Neuronal stem cell (in vitro differentiated cells): ENCODE results near the gene GALNT17.

ENCODE experiments used
- DNase-seq: peaks from one replicate; pipeline ENCODE4 v3.0.0-alpha.2; 2013; ENCODE audit warnings: low spot score
- H2AFZ ChIP-seq: one replicate; pipeline ENCODE4 v1.6.1; 2013; ENCODE audit warnings: mild to moderate bottlenecking, low read length, inconsistent platforms
- H2AK5ac ChIP-seq: 2 replicates; pipeline ENCODE4 v1.6.1; 2013; ENCODE audit warnings: low read depth, mild to moderate bottlenecking, inconsistent platforms, low read length, moderate library complexity, mixed read lengths
- H2BK120ac ChIP-seq: 2 replicates; pipeline ENCODE4 v1.6.1; 2013; ENCODE audit warnings: low read depth, mild to moderate bottlenecking, inconsistent platforms, low read length, moderate library complexity, mixed read lengths
- H2BK12ac ChIP-seq: one replicate; pipeline ENCODE4 v1.6.1; 2013; ENCODE audit warnings: low read length, inconsistent platforms
- H2BK15ac ChIP-seq: 2 replicates; pipeline ENCODE4 v1.6.1; 2013; ENCODE audit warnings: mild to moderate bottlenecking, low read length, inconsistent platforms, mixed read lengths
- H2BK5ac ChIP-seq: one replicate; pipeline ENCODE4 v1.6.1; 2013; ENCODE audit warnings: inconsistent platforms, mild to moderate bottlenecking, low read length, moderate library complexity
- H3K14ac ChIP-seq: one replicate; pipeline ENCODE4 v1.6.1; 2013; ENCODE audit warnings: low read length, inconsistent platforms
- H3K18ac ChIP-seq: 2 replicates; pipeline ENCODE4 v1.6.1; 2013; ENCODE audit warnings: low read length, inconsistent platforms
- H3K23ac ChIP-seq: 2 replicates; pipeline ENCODE4 v1.6.1; 2013; ENCODE audit warnings: low read depth, mild to moderate bottlenecking, mixed read lengths, low read length, inconsistent platforms; ENCODE audit not compliant: poor library complexity
- H3K27ac ChIP-seq: replicated peaks from 3 replicates; pipeline ENCODE4 v1.5.1; 2013; ENCODE audit warnings: low read length, inconsistent platforms
- H3K27me3 ChIP-seq, 3 experiments: 2 replicates each; pipeline ENCODE4 v1.6.1; 2013; ENCODE audit warnings: low read length in 3 of 3, mild to moderate bottlenecking in 2 of 3, inconsistent platforms in 1 of 3, low read depth in 1 of 3, mixed read lengths in 1 of 3, moderate library complexity in 1 of 3; ENCODE audit not compliant: control insufficient read depth in 3 of 3, insufficient read depth in 3 of 3
- H3K36me3 ChIP-seq, 2 donors: replicated peaks in 1 of 2; 2 replicates each; pipeline ENCODE4 v1.6.1; 2013; ENCODE audit warnings: low read length in 2 of 2; ENCODE audit not compliant: control insufficient read depth in 2 of 2, insufficient read depth in 2 of 2
- H3K4ac ChIP-seq: 2 replicates; pipeline ENCODE4 v1.6.1; 2013; ENCODE audit warnings: inconsistent platforms, mild to moderate bottlenecking, low read length, moderate library complexity
- H3K4me1 ChIP-seq, 2 donors: 1 replicate in 1 of 2; 2 replicates in 1 of 2; pipeline ENCODE4 v1.6.1; 2013; ENCODE audit warnings: low read length in 2 of 2, low read depth in 1 of 2; ENCODE audit not compliant: control insufficient read depth in 2 of 2, insufficient read depth in 1 of 2
- H3K4me2 ChIP-seq: one replicate; pipeline ENCODE4 v1.6.1; 2013; ENCODE audit warnings: mild to moderate bottlenecking, low read length, inconsistent platforms; ENCODE audit not compliant: insufficient read depth, poor library complexity, severe bottlenecking
- H3K4me3 ChIP-seq, 2 donors: 2 replicates each; pipeline ENCODE4 v1.5.1; 2013; ENCODE audit warnings: low read length in 2 of 2, mild to moderate bottlenecking in 2 of 2, inconsistent platforms in 1 of 2, moderate library complexity in 1 of 2
- H3K79me1 ChIP-seq: one replicate; pipeline ENCODE4 v1.6.1; 2013; ENCODE audit warnings: low read depth, mild to moderate bottlenecking, inconsistent platforms, low read length, moderate library complexity
- H3K9ac ChIP-seq: one replicate; pipeline ENCODE4 v1.6.1; 2013; ENCODE audit warnings: mild to moderate bottlenecking, low read depth, low read length, inconsistent platforms; ENCODE audit not compliant: poor library complexity
- H3K9me3 ChIP-seq, 2 donors: replicated peaks in 1 of 2; 2 replicates each; pipeline versions ENCODE3 to v1.6.1; 2013; ENCODE audit warnings: low read length in 2 of 2, mild to moderate bottlenecking in 2 of 2, inconsistent platforms in 1 of 2, low read depth in 1 of 2, mixed read lengths in 1 of 2, moderate library complexity in 1 of 2; ENCODE audit not compliant: control insufficient read depth in 2 of 2, insufficient read depth in 1 of 2
- H4K8ac ChIP-seq: one replicate; pipeline ENCODE4 v1.6.1; 2013; ENCODE audit warnings: low read depth, mild to moderate bottlenecking, inconsistent platforms, low read length, moderate library complexity
- H4K91ac ChIP-seq: one replicate; pipeline ENCODE4 v1.6.1; 2013; ENCODE audit warnings: low read length, low read depth, mild to moderate bottlenecking, inconsistent platforms; ENCODE audit not compliant: poor library complexity
- WGBS, 2 donors: extraction: QIAGEN DNeasy Blood & Tissue Kit; methylation state at CpG; one replicate each; pipeline ENCODE4 v1.1.7; 2013; ENCODE audit warnings: missing lambda C conversion rate in 2 of 2, mixed read lengths in 1 of 2; ENCODE audit not compliant: insufficient read length in 2 of 2, insufficient replicate concordance in 1 of 2; ENCODE audit errors: extremely low coverage in 2 of 2; 5-methylcytosine and 5-hydroxymethylcytosine counted together

GALNT17 gene

DNA sequence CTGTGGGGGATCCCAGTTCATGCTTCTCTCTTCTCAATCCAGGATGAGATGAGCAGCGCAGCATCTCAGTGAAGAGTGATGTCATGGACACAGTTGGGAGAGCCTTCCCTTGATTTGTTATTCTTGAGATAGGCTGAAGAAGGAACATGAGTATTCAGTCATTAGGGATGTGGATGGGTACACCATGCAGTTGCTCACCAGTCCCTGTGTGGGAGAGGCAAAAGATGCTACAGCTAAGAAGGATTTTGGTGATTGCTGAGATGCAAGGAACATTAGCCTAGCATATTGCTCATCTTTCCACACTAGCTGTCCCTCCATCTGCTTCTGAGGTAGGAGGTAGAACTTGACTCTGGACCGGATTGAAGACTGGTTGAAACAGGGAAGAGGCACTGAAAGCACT is 179.6 kb downstream of the GALNT17 start:
- no peak overlapping the region for H2BK5ac ChIP-seq
- H3K9me3 ChIP-seq, result peaks cover 7 to 34% of the 10 kb centered on the region in 2 donors
- no peak overlapping the region for H2AFZ ChIP-seq
- H3K4me2 ChIP-seq, result no peak overlapping the region
- H2BK120ac ChIP-seq, result no peak overlapping the region
- H3K27me3 ChIP-seq, result no peaks in the 10 kb centered on the region
- no peak overlapping the region for H3K23ac ChIP-seq
- no peak overlapping the region for H2BK12ac ChIP-seq
- H3K27ac ChIP-seq, result no peak overlapping the region
- no peak overlapping the region for H4K91ac ChIP-seq
- H3K14ac ChIP-seq, result no peak overlapping the region
- H3K9ac ChIP-seq, result no peak overlapping the region
- no peak overlapping the region for H3K4ac ChIP-seq
- H3K18ac ChIP-seq, result no peak overlapping the region
- peaks cover 7 to 27% of the 10 kb centered on the region in 2 donors for H3K4me1 ChIP-seq
- no peak overlapping the region for H3K4me3 ChIP-seq
- H2AK5ac ChIP-seq, result no peak overlapping the region
- no peak overlapping the region for H2BK15ac ChIP-seq
- no CpG with 5 or more reads among the region's 2 CpGs for WGBS, 2 donors
- no peak overlapping the region for H4K8ac ChIP-seq
- H3K36me3 ChIP-seq, result no peaks in the 10 kb centered on the region
- DNase-seq, result no peak
- no peaks in the 10 kb centered on the region for H3K79me1 ChIP-seq

GRCh38 chr7:71312755-71313490 is 181.0 kb downstream of the GALNT17 start:
- H3K9me3 ChIP-seq, result peaks cover 7 to 34% of the 10 kb centered on the region in 2 donors
- no peak overlapping the region for H2AFZ ChIP-seq
- no peak overlapping the region for H3K18ac ChIP-seq
- H3K27me3 ChIP-seq, result no peaks in the 10 kb centered on the region
- H3K23ac ChIP-seq, result no peak overlapping the region
- no peak overlapping the region for H2BK15ac ChIP-seq
- no peak overlapping the region for H2AK5ac ChIP-seq
- no peak overlapping the region for H2BK120ac ChIP-seq
- peaks cover 4 to 18% of the 10 kb centered on the region in 2 donors for H3K4me1 ChIP-seq
- no peak overlapping the region for H3K4ac ChIP-seq
- no peak overlapping the region for H3K4me2 ChIP-seq
- H3K27ac ChIP-seq, result no peak overlapping the region
- H3K14ac ChIP-seq, result no peak overlapping the region
- no peak overlapping the region for H4K91ac ChIP-seq
- no peak overlapping the region for H3K9ac ChIP-seq
- no peak overlapping the region for H3K4me3 ChIP-seq
- no peak overlapping the region for H2BK5ac ChIP-seq
- no peak overlapping the region for H4K8ac ChIP-seq
- no peaks in the 10 kb centered on the region for H3K79me1 ChIP-seq
- no peak for DNase-seq
- H2BK12ac ChIP-seq, result no peak overlapping the region
- WGBS, 2 donors, result no CpG with 5 or more reads among the region's 3 CpGs
- H3K36me3 ChIP-seq, result no peaks in the 10 kb centered on the region

GRCh38 chr7:71313553-71313952 is 181.6 kb downstream of the GALNT17 start:
- H4K91ac ChIP-seq, result no peak overlapping the region
- H3K4me1 ChIP-seq, result peaks cover 2 to 18% of the 10 kb centered on the region in 2 donors
- peaks cover 7 to 34% of the 10 kb centered on the region in 2 donors for H3K9me3 ChIP-seq
- no peak overlapping the region for H2AK5ac ChIP-seq
- no peak overlapping the region for H2BK5ac ChIP-seq
- no peak overlapping the region for H3K23ac ChIP-seq
- no peak overlapping the region for H3K4ac ChIP-seq
- no peak overlapping the region for H3K9ac ChIP-seq
- H2BK15ac ChIP-seq, result no peak overlapping the region
- H2BK120ac ChIP-seq, result no peak overlapping the region
- no peaks in the 10 kb centered on the region for H3K79me1 ChIP-seq
- H3K27ac ChIP-seq, result peak overlapping the region; percentile 15
- no peak overlapping the region for H3K18ac ChIP-seq
- no peak overlapping the region for H3K4me3 ChIP-seq
- no peaks in the 10 kb centered on the region for H3K36me3 ChIP-seq
- H4K8ac ChIP-seq, result no peak overlapping the region
- no peak overlapping the region for H2BK12ac ChIP-seq
- no peak for DNase-seq
- H3K4me2 ChIP-seq, result no peak overlapping the region
- no peak overlapping the region for H2AFZ ChIP-seq
- no CpG with 5 or more reads among the region's 3 CpGs for WGBS, 2 donors
- H3K14ac ChIP-seq, result no peak overlapping the region
- no peaks in the 10 kb centered on the region for H3K27me3 ChIP-seq

DNA sequence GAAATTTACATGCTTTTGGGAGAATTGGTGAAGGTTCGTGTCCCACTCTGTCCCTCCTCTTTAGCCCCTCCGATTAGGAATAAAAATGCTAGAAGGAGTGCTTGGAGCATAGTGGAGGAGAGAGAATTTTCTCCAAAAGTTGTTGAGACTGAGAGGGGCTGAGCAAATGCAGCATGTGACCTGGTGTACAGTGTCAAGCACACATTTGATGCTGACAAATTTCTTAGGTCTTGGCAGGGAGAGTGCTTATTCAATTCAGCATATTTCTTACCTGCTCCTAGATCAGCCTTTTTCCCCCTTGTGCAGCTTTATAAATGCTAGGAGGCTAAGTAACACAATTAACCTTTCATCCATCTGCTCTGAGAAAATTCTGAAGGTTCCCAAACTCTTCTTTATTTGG is 189.0 kb downstream of the GALNT17 start:
- no peak overlapping the region for H3K4me3 ChIP-seq
- no peak overlapping the region for H3K4ac ChIP-seq
- H3K9me3 ChIP-seq, result peaks cover 0 to 6% of the 10 kb centered on the region in 2 donors
- H2BK15ac ChIP-seq, result no peak overlapping the region
- H2BK12ac ChIP-seq, result no peak overlapping the region
- no CpG with 5 or more reads among the region's 2 CpGs for WGBS, 2 donors
- H3K79me1 ChIP-seq, result no peaks in the 10 kb centered on the region
- no peak overlapping the region for H3K23ac ChIP-seq
- no peak overlapping the region for H3K18ac ChIP-seq
- H2BK5ac ChIP-seq, result no peak overlapping the region
- no peak overlapping the region for H3K27ac ChIP-seq
- DNase-seq, result no peak
- H2AFZ ChIP-seq, result no peak overlapping the region
- no peaks in the 10 kb centered on the region for H3K27me3 ChIP-seq
- no peak overlapping the region for H3K14ac ChIP-seq
- H3K4me1 ChIP-seq, result peaks cover 4 to 8% of the 10 kb centered on the region in 2 donors
- H2AK5ac ChIP-seq, result no peak overlapping the region
- H3K4me2 ChIP-seq, result no peak overlapping the region
- H4K91ac ChIP-seq, result no peak overlapping the region
- H3K9ac ChIP-seq, result no peak overlapping the region
- no peak overlapping the region for H4K8ac ChIP-seq
- H3K36me3 ChIP-seq, result no peaks in the 10 kb centered on the region
- H2BK120ac ChIP-seq, result no peak overlapping the region
